GM12864 (cell line): ENCODE data around the gene LENEP.

ENCODE experiments used
- DNase-seq: peaks from one replicate; pipeline ENCODE4 v3.0.0-alpha.2; 2011; ENCODE audit warnings: low read depth
- H3K4me3 ChIP-seq: 2 replicates; pipeline ENCODE4 v1.5.1; 2011; ENCODE audit warnings: mild to moderate bottlenecking, low read depth, low read length, control low read depth
- TF ChIP-seq, protein P1 (sequence below): IDR thresholded peaks from 2 replicates; pipeline ENCODE4 v1.5.1; 2011; ENCODE audit warnings: low read depth, mild to moderate bottlenecking, moderate library complexity, low read length, control low read depth, inconsistent platforms; ENCODE audit errors: missing control alignments

LENEP gene

DNA sequence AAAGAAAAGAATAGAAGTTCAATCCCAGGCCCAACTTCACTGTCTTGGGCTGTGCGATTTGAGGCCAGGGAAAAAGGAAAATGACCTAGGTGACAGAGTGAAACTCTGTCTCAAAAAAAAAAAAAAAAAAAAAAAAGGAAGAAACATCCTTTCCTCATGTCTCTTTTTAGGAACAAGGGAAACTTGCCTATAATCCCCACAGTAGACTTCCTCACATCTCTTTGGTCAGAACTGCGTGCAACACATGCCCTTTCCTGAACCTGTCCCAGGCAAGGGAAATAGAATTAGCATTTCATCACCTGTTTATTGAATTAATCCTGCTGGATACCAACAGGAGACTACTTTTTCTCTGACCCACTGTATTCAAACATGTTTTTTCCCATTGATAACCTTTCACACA lies 42.5 kb downstream of the LENEP start:
- TF ChIP-seq, protein P1, sequence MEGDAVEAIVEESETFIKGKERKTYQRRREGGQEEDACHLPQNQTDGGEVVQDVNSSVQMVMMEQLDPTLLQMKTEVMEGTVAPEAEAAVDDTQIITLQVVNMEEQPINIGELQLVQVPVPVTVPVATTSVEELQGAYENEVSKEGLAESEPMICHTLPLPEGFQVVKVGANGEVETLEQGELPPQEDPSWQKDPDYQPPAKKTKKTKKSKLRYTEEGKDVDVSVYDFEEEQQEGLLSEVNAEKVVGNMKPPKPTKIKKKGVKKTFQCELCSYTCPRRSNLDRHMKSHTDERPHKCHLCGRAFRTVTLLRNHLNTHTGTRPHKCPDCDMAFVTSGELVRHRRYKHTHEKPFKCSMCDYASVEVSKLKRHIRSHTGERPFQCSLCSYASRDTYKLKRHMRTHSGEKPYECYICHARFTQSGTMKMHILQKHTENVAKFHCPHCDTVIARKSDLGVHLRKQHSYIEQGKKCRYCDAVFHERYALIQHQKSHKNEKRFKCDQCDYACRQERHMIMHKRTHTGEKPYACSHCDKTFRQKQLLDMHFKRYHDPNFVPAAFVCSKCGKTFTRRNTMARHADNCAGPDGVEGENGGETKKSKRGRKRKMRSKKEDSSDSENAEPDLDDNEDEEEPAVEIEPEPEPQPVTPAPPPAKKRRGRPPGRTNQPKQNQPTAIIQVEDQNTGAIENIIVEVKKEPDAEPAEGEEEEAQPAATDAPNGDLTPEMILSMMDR, result no peak
- no peak for DNase-seq
- no peak overlapping the region for H3K4me3 ChIP-seq

DNA sequence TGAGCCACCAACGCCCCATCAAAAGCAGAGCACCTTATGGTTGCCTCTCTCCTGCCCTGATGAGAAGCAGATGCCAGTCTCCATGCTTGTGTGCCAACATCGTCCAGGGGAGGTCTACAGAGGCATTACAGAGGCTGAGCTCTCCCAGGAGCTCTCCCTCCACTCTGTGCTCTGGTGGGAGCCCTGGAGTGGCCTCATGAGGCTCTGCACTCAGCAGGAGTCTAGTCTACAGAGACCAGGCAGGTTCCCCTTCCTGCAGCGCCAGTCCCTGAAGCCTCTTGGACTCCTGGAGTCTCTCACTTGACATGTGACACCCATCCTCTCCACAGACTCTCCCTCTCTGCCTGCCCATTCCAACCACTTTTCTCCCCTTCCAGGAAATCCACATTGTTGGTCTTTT lies 43.7 kb downstream of the LENEP start:
- DNase-seq, result no peak
- TF ChIP-seq, protein P1, result no peak
- no peak overlapping the region for H3K4me3 ChIP-seq

DNA sequence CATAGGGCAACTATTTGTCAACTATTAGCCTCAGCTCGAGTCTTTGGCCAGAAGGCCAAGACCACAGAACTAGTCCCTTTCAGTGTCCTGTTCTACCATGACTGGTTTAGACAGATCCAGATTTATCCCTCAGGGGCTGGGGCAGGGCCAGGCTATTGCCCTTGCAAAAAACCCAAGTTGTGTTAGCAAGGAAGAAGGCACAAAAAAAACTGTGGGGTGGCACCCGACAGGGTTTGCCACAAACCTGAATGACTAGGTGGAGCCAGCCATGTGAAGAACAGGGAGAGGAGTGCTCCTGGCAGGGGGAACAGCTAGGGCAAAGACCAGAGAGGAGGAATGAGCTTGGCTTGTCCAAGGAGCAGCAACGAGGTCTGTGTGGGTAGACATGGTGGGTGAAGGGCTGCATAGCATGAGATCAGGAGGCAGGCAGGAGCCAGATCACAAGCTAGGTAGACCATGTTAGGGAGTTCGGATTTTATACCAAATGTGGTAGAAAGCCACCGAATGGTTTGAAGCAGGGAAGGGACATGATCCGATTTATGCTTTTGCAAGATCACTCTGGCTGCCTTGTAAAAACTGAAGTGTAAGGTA lies 44.6 kb downstream of the LENEP start:
- no peak for DNase-seq
- no peak overlapping the region for H3K4me3 ChIP-seq
- TF ChIP-seq, protein P1, result no peak

DNA sequence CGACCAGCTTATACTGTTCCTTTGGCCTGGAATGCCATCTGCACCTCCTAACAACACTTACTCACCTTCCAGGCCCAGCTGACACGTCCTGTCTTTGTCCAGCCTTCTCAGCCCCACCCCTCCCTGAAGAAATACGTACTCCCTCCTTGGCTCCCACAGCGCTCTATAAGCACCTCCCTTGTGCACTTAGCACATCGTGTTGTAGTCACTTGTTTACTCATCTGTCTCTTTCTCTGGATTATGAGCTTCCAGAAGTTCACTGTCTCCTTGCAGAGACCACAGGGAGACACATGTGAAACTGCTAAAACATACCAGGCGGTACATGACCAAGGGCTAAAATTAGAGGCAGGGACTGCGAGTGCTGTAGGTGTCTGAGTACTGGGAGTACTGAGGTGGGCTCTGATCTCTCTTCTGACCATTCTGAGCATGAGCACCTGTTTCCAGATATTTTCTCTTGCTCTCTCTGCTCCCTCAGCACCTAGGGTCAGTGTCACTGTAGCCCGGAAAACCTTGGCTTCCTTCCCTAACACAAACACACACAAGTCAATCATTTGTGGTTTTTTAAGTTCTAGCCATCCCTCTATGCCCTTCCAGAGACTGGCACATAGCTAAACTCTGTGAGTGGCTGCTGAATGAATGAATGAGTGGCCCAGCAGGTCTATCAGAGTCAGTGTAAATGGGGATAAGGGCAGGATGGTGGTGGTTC lies 45.4 kb downstream of the LENEP start:
- no peak for DNase-seq
- TF ChIP-seq, protein P1, result no peak

DNA sequence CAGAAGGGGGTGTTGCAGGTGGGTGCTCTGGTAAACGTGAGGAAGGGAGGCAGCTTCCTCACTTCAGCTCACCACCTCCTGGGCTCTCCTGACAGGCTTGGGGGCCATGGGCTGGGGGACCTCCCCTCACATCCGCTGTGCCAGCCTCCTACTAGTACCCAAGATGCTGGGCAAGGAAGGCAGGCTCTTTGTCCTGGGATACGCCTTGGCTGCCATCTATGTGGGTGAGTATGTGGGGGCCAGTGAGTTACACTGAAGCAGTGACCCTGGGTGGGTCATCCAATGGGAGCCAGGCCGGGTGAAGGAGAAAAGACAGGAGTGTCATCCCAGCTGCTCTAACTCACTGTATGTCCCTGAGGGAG lies 45.9 kb downstream of the LENEP start:
- TF ChIP-seq, protein P1, result no peak
- no peak for DNase-seq
- no peak overlapping the region for H3K4me3 ChIP-seq

More for the DNA sequence above, 45.4 kb downstream of the LENEP start:
- H3K4me3 ChIP-seq, result no peak overlapping the region

DNA sequence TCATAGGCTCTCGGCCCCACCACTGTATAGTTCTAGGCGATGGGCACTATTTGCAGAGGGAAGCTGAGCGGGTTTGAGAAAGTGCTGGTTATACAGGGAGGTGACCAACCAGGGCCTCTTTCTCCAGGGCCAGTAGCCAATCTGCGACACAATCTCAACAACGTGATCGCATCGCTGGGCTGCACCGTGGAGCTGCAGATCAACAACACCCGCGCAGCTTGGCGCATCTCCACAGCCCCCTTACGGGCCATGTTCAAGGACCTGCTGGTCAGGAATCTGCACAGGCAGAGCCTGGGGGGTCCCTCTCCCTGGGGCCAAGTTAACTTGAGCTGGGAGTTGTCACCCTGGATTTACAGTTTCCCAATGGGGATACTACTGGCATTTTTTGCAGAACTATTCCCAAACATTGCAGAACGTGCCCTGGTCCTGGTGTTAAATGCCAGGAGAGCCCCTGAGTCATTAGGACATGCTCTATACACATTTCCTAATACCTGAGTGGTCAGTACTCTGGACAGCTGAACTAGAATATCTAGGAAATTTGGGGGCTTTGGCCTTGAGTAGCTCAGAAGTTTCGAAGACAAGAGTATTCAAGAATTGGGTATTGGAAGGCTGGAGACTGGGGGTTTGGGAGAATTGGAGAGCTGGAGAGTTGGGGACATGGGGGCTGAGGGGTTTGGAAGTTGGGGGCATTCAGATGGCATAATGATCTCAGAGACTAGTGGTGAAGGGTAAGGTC lies 47.1 kb downstream of the LENEP start:
- TF ChIP-seq, protein P1, result no peak
- H3K4me3 ChIP-seq, result no peak overlapping the region
- DNase-seq, result no peak
